ENCODE measurements around the gene ADD2.

The ADD2 gene

GRCh38 chr2:70696142-70696541, 71.9 kb downstream of the ADD2 start:
- DNase-seq, result no peak

- no peak for DNase-seq
Measured at GRCh38 chr2:70692256-70692655, 75.7 kb downstream of the ADD2 start.

- DNase-seq, result no peak
Measured at GRCh38 chr2:70691497-70692140, 76.4 kb downstream of the ADD2 start.

- DNase-seq, result no peak
Measured at GRCh38 chr2:70690846-70691245, 77.2 kb downstream of the ADD2 start.

GRCh38 chr2:70688427-70688826, 79.6 kb downstream of the ADD2 start:
- no peak for DNase-seq

GRCh38 chr2:70687461-70687795, 80.6 kb downstream of the ADD2 start:
- no peak for DNase-seq

GRCh38 chr2:70686577-70687460, 81.2 kb downstream of the ADD2 start:
- DNase-seq, result no peak

- DNase-seq, result no peak
Measured at GRCh38 chr2:70685771-70686171, 82.2 kb downstream of the ADD2 start.

GRCh38 chr2:70684846-70685622, 83.0 kb downstream of the ADD2 start:
- DNase-seq, result no peak

GRCh38 chr2:70683455-70683854, 84.5 kb downstream of the ADD2 start:
- DNase-seq, result no peak

GRCh38 chr2:70680735-70681134, 87.3 kb downstream of the ADD2 start:
- DNase-seq, result no peak

- DNase-seq, result no peak
Measured at GRCh38 chr2:70679259-70679658, 88.7 kb downstream of the ADD2 start.

- DNase-seq, result no peak
Measured at GRCh38 chr2:70678576-70679143, 89.3 kb downstream of the ADD2 start.

GRCh38 chr2:70676301-70677035, 91.5 kb downstream of the ADD2 start:
- no peak for DNase-seq

- DNase-seq, result no peak
Measured at GRCh38 chr2:70675862-70676261, 92.1 kb downstream of the ADD2 start.

- DNase-seq, result no peak
Measured at GRCh38 chr2:70674636-70675430, 93.2 kb downstream of the ADD2 start.

GRCh38 chr2:70673041-70673647, 94.9 kb downstream of the ADD2 start:
- DNase-seq, result no peak

GRCh38 chr2:70671092-70671675, 96.8 kb downstream of the ADD2 start:
- no peak for DNase-seq

- no peak for DNase-seq
Measured at GRCh38 chr2:70670626-70671025, 97.4 kb downstream of the ADD2 start.

- no peak for DNase-seq
Measured at GRCh38 chr2:70670202-70670601, 97.8 kb downstream of the ADD2 start.

GRCh38 chr2:70668911-70669310, 99.1 kb downstream of the ADD2 start:
- DNase-seq, result no peak

Measured in activated gamma-delta T cell (primary cell).